GM12872 (cell line): ENCODE measurements around the gene BTBD9.

Source experiments
- TF ChIP-seq, protein P1 (sequence below): IDR thresholded peaks from 3 replicates; pipeline ENCODE4 v1.5.1; 2011; ENCODE audit warnings: low read depth, mild to moderate bottlenecking, low read length, moderate library complexity; ENCODE audit not compliant: insufficient read depth

The BTBD9 gene

GRCh38 chr6:38133932-38134703 is 505.6 kb downstream of the BTBD9 start:
- TF ChIP-seq, protein P1, sequence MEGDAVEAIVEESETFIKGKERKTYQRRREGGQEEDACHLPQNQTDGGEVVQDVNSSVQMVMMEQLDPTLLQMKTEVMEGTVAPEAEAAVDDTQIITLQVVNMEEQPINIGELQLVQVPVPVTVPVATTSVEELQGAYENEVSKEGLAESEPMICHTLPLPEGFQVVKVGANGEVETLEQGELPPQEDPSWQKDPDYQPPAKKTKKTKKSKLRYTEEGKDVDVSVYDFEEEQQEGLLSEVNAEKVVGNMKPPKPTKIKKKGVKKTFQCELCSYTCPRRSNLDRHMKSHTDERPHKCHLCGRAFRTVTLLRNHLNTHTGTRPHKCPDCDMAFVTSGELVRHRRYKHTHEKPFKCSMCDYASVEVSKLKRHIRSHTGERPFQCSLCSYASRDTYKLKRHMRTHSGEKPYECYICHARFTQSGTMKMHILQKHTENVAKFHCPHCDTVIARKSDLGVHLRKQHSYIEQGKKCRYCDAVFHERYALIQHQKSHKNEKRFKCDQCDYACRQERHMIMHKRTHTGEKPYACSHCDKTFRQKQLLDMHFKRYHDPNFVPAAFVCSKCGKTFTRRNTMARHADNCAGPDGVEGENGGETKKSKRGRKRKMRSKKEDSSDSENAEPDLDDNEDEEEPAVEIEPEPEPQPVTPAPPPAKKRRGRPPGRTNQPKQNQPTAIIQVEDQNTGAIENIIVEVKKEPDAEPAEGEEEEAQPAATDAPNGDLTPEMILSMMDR: no peak

DNA sequence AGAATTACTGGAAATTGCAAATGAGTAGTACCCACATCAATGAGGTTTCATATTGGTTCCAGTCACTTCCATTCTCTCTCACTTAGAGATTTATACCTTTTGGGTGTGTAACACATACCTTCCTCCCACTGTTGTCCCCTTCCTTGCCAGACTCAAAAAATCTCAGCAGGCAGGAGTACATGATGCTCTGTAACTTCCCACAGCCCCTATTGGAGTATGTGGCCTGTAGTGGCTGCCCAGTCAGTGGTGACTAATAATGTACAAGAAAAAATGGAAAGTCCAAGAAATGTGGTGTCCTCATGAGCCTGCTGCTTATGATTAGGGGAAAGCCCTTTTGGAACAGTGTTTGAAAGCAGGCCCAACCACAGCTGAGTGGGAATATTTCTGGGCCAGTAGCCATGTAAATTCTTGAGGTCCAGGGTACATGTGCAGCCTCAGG is 508.2 kb downstream of the BTBD9 start:
- TF ChIP-seq, protein P1: no peak

- TF ChIP-seq, protein P1: no peak
Observed at GRCh38 chr6:38127284-38127683, 512.4 kb downstream of the BTBD9 start.

DNA sequence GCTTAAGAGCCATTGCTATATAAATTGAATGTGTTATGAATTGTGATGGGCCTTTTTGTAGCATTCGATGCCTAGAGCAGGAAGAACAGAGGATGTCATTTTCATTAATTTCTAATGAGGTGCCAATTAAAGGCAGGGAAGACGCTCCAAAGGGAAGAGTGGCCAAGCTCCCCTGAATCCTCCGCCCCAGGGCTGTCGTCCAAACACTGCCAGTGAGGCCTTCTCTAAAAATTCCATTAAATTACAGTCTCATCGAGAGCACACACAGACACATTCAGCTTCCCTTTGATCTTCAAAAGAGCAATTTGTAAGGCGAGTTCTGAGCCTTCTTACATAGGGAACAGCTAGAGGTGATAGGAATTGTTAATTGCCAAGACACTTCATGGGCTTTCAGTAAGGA is 520.2 kb downstream of the BTBD9 start:
- TF ChIP-seq, protein P1: no peak

DNA sequence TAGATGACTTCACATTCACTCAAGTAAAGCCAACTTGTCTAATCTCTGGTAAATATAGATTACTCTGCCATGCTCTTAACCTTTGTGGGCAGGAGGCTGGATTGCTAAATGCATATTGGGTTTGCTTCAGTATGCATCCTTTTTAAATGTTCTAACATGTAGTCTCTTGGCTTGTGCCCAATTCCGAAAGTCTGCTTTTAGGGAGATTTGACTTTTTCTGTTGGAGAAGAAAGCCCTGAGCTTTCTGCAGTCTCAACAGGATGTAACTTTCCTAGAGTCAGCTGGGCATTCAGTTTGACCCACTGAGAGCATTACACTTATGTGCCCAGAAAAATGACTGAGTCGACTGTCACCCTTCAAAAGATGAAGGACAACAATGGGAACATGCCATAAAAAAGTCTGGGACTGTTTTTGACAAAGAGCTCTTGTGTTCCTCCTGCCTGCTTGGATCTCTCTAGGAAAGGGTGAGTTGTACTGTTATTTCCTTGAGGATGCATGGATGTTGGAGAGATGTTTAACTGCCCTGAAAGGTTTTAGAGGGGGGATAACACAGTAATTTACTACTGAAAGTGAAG is 520.9 kb downstream of the BTBD9 start:
- TF ChIP-seq, protein P1: no peak
